ENCODE data around the gene UBASH3B.

UBASH3B gene

DNA sequence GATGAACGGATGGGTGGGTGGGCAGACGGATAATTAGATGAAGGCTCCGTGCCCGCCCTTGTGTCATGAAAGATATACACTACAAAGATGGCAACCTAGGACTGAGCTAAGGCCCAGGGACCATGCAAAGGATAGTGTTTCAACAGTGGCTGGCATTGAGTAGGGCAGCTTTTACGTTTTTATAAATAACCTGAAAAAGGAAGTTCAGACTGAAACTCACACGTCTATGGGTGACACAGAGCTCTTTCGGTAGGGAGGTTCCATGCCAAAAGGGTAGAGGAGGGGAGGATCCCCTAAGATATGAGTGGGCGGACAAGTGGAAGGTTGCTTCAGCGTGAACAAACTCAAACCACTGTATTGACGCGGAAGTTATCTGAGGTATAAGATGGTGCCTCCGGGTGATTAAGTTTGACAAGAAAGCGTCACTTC, 90.5 kb downstream of the UBASH3B start:
- no peak overlapping the region for H3K4me3 Mint-ChIP-seq
- H3K27ac Mint-ChIP-seq: peak overlapping the region; percentile 82
- peaks cover 42% of the 10 kb centered on the region for H3K4me1 Mint-ChIP-seq (ENCODE audit: low read depth)
- intact Hi-C loops (cut with micrococcal nuclease): no loop called here
- H3K9me3 Mint-ChIP-seq: no peaks in the 10 kb centered on the region
- H3K36me3 Mint-ChIP-seq (ENCODE audit: low read depth): no peaks in the 10 kb centered on the region
- H3K27me3 Mint-ChIP-seq: no peaks in the 10 kb centered on the region

DNA sequence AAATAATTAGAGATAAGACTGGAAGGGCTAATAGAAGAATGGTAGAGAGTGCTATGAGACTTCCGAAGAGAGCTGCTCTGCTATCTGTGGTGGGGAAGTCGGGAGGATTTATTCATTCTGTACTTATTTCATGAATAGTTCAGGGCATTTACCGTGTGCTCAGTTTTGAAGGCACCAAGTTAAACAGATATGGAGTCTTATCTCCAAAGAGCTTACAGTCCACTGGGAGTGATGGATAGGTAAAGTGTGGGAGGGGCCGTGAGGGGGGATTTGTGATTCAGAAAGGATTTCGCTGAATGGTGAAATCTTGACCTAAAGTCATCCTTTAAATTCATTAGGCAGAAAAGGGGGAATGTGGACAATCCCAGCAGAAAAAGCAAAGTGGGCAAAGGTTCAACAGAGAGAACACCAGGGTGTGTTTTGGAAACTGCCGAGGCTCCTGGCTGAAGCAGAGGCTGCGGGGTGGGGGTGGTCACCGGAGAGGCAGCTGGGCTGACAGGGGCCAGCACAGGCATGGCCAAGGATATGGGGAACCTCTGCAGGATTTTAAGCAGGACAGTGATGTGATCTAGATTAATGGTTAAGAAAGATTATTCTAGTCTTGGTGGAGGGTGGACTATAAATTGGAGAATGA, 91.2 kb downstream of the UBASH3B start:
- H3K27ac Mint-ChIP-seq: peak overlapping the region; percentile 82
- H3K4me1 Mint-ChIP-seq (ENCODE audit: low read depth): peaks cover 48% of the 10 kb centered on the region
- intact Hi-C loops (cut with micrococcal nuclease): no loop called here
- no peaks in the 10 kb centered on the region for H3K27me3 Mint-ChIP-seq
- no peak overlapping the region for H3K4me3 Mint-ChIP-seq
- no peaks in the 10 kb centered on the region for H3K9me3 Mint-ChIP-seq
- H3K36me3 Mint-ChIP-seq (ENCODE audit: low read depth): no peaks in the 10 kb centered on the region

DNA sequence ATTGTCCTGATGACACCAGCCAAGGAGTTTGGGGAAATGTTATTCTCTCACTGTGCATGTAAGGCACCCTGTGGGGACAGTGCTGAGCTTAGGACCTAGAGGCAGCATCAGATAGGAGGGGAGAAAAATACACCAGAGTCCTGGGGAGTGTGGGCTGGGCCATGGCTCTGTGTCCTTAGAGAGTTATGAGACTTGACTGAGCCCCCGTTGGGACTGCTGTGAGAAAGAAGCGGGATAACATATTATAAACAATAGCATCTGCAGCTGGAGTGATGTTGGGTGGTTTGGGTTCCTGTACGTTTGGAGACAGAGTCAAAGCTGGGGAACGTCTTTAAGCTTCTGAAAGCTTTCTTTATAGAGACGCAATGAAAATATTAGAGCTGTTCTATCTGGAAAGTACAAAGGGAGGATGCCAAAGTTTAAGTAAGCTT, 91.8 kb downstream of the UBASH3B start:
- intact Hi-C loops (cut with micrococcal nuclease): no loop called here
- H3K36me3 Mint-ChIP-seq (ENCODE audit: low read depth): no peaks in the 10 kb centered on the region
- no peaks in the 10 kb centered on the region for H3K27me3 Mint-ChIP-seq
- no peak overlapping the region for H3K4me3 Mint-ChIP-seq
- H3K4me1 Mint-ChIP-seq (ENCODE audit: low read depth): peaks cover 52% of the 10 kb centered on the region
- peak overlapping the region; percentile 82 for H3K27ac Mint-ChIP-seq
- H3K9me3 Mint-ChIP-seq: no peaks in the 10 kb centered on the region

DNA sequence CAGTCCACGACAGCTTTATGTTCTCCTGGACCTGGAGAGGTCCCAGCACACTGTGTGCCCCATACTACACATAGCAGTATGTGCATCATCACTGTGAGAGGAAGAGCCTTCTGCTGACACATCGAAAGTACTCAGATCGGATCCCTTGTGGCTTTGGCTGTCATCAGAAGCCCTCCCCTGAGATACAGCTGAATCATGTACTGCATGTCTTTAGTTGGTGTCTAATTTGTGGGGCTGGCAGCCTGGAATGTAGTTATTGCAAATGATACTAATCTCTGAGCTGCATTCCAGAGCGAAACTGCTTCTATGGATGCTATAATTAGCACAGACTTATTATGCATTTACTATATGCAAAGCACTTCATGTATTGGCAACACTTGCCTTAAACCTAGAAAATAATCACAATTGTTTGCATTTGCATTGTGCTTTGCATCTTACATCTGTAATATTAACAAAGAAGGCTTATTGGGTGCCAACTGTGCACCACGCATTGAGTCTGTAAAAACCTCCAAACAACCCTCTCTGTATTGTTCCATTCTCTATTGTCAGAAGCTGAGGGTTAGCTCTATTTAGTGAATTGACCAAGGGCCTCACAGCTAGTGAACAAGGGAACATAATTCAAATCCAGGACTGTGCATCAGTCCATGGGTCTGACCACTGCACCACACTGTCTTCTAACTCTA, 93.6 kb downstream of the UBASH3B start:
- H3K27ac Mint-ChIP-seq: peak overlapping the region; percentile 76
- H3K4me3 Mint-ChIP-seq: no peak overlapping the region

DNA sequence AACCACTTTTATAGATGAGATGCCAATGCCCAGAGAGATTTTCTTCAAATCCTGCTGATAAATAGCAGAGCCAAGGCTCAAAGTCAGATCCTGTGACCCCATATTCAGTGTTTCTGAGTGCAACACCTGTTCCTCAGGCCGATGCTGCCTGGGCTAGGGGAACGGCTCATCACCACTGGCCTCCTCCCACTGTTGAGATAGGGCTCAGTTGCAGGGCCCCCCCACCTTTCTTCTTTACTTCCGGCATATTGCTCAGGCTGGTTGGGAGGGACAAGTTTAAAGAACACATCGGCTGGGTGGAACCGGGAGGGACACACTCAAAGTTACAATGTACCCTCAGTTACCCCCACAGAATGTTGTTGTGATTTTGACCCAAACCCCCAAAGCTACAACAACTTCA, 94.5 kb downstream of the UBASH3B start:
- H3K4me3 Mint-ChIP-seq: no peak overlapping the region
- no peaks in the 10 kb centered on the region for H3K9me3 Mint-ChIP-seq
- H3K27me3 Mint-ChIP-seq: no peaks in the 10 kb centered on the region
- peaks cover 69% of the 10 kb centered on the region for H3K4me1 Mint-ChIP-seq (ENCODE audit: low read depth)
- no peaks in the 10 kb centered on the region for H3K36me3 Mint-ChIP-seq (ENCODE audit: low read depth)
- peak overlapping the region; percentile 76 for H3K27ac Mint-ChIP-seq
- intact Hi-C loops (cut with micrococcal nuclease): loop anchor here (5.0 kb wide), 1 partner anchor 33 kb away; no protein-coding TSS in a partner anchor

More for the DNA sequence above, 93.6 kb downstream of the UBASH3B start:
- Mint-ChIP-seq H3K27me3 (no peaks in the 10 kb centered on the region), H3K9me3 (no peaks in the 10 kb centered on the region), H3K36me3 (ENCODE audit: low read depth) (no peaks in the 10 kb centered on the region), H3K4me1 (ENCODE audit: low read depth) (peaks cover 60% of the 10 kb centered on the region)
- intact Hi-C loops (cut with micrococcal nuclease): no loop called here

DNA sequence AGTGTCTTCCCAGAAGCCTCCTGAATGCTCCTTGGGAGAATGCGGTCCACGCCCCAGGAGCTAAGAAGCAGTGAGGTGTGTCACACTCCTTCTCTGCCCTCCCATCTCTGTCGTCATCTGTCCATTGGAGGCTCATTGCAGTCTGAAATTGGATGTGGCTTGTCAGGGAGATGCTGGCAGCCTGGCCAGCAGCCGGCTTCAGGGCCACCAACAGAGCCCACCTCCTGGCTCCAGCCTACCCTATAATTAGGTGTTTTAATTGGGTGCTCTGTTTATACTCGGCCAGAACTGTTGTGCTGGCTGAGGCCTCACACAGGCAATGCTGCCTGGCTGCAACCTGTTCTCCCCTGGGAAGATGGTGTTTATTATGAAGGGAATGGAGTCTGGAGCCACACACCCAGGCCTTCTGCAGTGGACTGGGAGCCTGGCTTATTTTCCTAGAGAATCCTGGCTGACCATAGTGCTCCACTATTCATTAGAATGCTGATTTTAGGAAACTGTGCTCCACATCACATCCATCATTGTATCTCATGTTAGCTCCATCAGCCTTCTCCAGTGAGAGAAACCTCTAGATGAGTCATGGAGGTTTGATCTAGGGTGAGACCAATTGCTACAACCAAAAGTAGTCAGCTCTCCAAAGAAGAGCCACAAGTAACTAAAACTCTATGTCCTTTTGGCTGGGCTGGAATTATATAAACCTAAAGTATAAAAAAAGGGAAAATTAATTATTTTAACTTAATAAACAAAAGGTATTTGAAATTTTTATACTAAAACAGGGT, 96.0 kb downstream of the UBASH3B start:
- Mint-ChIP-seq H3K27ac (peak overlapping the region; percentile 59), H3K36me3 (ENCODE audit: low read depth) (no peaks in the 10 kb centered on the region), H3K27me3 (no peaks in the 10 kb centered on the region), H3K4me1 (ENCODE audit: low read depth) (peaks cover 71% of the 10 kb centered on the region), H3K4me3 (no peak overlapping the region), H3K9me3 (no peaks in the 10 kb centered on the region)
- intact Hi-C loops (cut with micrococcal nuclease): loop anchor here (5.0 kb wide), 1 partner anchor 34 kb away; no protein-coding TSS in a partner anchor

DNA sequence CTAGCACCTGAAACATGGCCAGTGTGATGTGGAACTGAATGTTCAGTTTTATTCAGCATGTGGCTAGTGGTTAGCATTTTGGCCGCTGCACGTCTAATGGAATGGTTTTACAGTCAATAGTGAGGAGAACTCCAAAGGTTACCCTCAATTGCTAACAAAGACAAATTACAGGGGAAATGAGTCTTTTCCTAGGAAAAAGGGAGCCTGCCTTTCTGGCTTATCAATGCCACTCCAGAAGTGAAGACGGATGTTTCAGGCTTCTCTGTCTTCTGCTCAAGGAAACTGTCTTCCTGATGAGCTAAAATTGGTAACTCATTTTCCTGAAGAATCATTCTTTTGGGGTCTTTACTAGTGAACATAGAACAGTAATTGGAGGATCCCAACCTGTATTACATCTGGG, 98.5 kb downstream of the UBASH3B start:
- H3K4me3 Mint-ChIP-seq: no peak overlapping the region

DNA sequence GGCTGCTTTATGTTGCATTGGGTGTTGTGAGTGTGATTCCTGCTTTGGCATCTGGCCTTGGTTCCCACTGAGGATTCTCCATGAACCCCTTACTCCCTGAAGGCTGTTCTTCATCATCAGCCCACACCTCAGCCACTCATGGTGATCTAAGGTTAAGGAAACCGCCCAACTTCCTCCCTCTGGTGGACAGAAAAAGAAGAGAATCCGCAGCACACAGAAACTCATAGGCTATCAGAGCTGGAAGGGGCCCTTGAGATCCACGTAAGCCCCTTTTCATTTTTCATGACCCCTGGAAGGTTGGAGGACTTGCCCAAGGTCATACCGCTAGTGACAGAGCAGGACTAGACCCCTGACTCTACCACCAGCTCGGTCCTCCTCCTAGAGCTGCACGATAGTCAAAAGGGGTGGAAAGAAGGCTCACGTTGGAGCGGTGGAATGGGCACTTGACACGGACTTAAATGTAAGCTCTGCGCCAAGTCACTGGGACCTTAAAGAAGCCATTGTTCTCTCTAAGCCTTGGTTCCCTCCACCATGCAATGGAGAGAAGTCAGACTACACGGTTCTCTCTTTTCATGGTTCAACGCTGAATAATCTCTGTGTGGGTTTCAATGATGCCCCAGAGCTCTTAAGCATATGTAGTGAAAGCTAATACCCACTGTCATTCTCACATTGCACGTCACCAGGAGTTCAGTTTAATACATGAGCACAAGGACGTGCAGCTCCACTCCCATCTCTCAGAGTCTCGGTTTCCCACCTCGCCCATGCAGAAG, 99.2 kb downstream of the UBASH3B start:
- H3K4me1 Mint-ChIP-seq (ENCODE audit: low read depth): peaks cover 74% of the 10 kb centered on the region
- no peaks in the 10 kb centered on the region for H3K36me3 Mint-ChIP-seq (ENCODE audit: low read depth)
- peak overlapping the region; percentile 80 for H3K27ac Mint-ChIP-seq
- no peaks in the 10 kb centered on the region for H3K9me3 Mint-ChIP-seq
- H3K27me3 Mint-ChIP-seq: no peaks in the 10 kb centered on the region
- peak overlapping the region; percentile 6 for H3K4me3 Mint-ChIP-seq
- intact Hi-C loops (cut with micrococcal nuclease): loop anchor here (5.0 kb wide), 2 partner anchors 37 to 47 kb away; no protein-coding TSS in a partner anchor

More for the DNA sequence above, 98.5 kb downstream of the UBASH3B start:
- intact Hi-C loops (cut with micrococcal nuclease): loop anchor here (5.0 kb wide), 1 partner anchor 37 kb away; no protein-coding TSS in a partner anchor
- H3K36me3 Mint-ChIP-seq (ENCODE audit: low read depth): no peaks in the 10 kb centered on the region
- no peaks in the 10 kb centered on the region for H3K9me3 Mint-ChIP-seq
- no peak overlapping the region for H3K27ac Mint-ChIP-seq
- H3K27me3 Mint-ChIP-seq: no peaks in the 10 kb centered on the region
- peaks cover 73% of the 10 kb centered on the region for H3K4me1 Mint-ChIP-seq (ENCODE audit: low read depth)

DNA sequence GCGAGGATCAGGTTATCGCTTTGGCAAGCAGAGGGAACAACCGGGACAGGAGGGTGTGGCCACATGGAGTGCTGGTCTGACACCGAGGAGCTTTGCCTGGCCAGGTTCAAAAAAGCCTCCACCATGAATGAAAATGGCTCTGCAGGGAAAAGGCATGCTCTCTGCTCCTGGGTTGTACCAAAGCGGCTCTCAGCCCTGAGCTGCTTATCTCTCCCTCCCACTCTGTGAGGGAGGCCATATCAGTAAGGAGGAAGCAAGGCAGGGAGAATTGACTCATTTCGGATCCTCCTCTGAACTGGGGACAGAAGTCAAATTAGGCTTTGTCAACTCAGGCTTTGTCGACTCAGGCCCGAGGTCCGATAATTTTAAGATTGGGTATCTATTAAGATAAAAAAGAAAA, 99.9 kb downstream of the UBASH3B start:
- H3K4me3 Mint-ChIP-seq: peak overlapping the region; percentile 28
- H3K9me3 Mint-ChIP-seq: no peaks in the 10 kb centered on the region
- no peaks in the 10 kb centered on the region for H3K27me3 Mint-ChIP-seq
- peak overlapping the region; percentile 80 for H3K27ac Mint-ChIP-seq
- no peaks in the 10 kb centered on the region for H3K36me3 Mint-ChIP-seq (ENCODE audit: low read depth)
- intact Hi-C loops (cut with micrococcal nuclease): loop anchor here (5.0 kb wide), 1 partner anchor 48 kb away; no protein-coding TSS in a partner anchor
- peaks cover 67% of the 10 kb centered on the region for H3K4me1 Mint-ChIP-seq (ENCODE audit: low read depth)

DNA sequence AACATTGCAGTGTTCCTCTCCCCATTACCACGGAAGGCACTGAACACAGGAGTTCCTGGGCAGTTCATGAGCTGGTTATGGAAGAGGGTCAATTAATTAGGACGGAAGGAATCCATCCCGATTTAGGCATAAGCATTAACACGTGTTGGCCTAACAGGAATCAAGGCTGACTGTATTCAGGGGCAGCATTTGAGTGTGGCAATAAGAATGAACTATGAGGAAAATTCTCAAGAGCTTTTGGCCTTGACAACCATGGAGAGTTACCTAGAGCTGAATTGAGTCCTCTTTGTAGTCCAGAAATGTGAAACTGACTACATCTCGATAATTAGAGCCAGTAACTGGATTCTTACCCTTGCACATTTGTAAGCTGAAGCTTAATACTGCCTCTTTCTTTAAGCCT, 100.4 kb downstream of the UBASH3B start:
- H3K4me3 Mint-ChIP-seq: no peak overlapping the region
- H3K9me3 Mint-ChIP-seq: no peaks in the 10 kb centered on the region
- H3K27ac Mint-ChIP-seq: peak overlapping the region; percentile 80
- intact Hi-C loops (cut with micrococcal nuclease): loop anchor here (1.0 to 5.0 kb wide), 3 partner anchors 49 to 123 kb away; partner anchors contain the start of gene UBASH3B
- no peaks in the 10 kb centered on the region for H3K36me3 Mint-ChIP-seq (ENCODE audit: low read depth)
- H3K4me1 Mint-ChIP-seq (ENCODE audit: low read depth): peaks cover 67% of the 10 kb centered on the region
- H3K27me3 Mint-ChIP-seq: no peaks in the 10 kb centered on the region

DNA sequence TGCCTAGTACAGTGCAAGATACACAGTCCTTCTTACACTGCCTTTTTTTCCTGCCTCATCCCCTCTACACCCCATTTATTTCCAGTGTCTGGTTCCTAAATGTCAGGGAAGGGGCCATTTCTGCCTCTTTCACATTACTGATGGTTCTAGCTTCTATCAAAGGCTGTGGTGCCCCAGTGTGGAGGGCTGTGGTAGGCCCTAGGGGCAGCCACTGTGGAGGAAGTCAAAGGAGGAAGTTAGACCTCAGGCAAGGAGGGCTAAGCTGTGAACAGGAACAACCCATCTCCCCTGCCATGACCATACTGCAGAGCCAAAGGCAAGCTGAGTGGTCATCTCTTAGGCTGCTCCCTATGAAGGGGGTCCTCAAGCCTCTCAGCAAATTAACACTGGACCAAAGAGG, 100.9 kb downstream of the UBASH3B start:
- no peaks in the 10 kb centered on the region for H3K27me3 Mint-ChIP-seq
- no peaks in the 10 kb centered on the region for H3K36me3 Mint-ChIP-seq (ENCODE audit: low read depth)
- intact Hi-C loops (cut with micrococcal nuclease): loop anchor here (1.0 to 5.0 kb wide), 3 partner anchors 49 to 124 kb away; partner anchors contain the start of gene UBASH3B
- H3K27ac Mint-ChIP-seq: peak overlapping the region; percentile 80
- H3K9me3 Mint-ChIP-seq: no peaks in the 10 kb centered on the region
- no peak overlapping the region for H3K4me3 Mint-ChIP-seq
- H3K4me1 Mint-ChIP-seq (ENCODE audit: low read depth): peaks cover 64% of the 10 kb centered on the region

DNA sequence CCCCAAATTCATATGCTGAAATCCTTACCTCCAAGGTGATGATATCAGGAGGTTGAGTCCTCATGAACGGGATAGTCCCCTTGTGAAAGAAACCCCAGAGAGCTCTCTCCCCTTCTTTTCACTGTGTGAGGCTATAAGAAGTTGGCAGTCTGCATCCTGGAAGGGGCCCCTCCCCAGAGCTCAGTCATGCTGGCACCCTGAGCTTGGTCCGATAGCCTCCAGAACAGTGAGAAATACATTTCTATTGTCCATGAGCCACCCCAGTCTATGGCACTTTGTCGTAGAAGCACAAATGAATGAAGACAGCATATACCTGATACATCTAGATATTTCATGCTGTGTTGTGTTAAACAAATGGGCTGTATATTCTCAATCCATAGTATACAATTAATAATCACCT, 101.7 kb downstream of the UBASH3B start:
- Mint-ChIP-seq H3K27ac (peak overlapping the region; percentile 51), H3K4me3 (no peak overlapping the region)
- intact Hi-C loops (cut with micrococcal nuclease): loop anchor here (2.0 to 5.0 kb wide), 2 partner anchors 50 to 124 kb away; no protein-coding TSS in a partner anchor

DNA sequence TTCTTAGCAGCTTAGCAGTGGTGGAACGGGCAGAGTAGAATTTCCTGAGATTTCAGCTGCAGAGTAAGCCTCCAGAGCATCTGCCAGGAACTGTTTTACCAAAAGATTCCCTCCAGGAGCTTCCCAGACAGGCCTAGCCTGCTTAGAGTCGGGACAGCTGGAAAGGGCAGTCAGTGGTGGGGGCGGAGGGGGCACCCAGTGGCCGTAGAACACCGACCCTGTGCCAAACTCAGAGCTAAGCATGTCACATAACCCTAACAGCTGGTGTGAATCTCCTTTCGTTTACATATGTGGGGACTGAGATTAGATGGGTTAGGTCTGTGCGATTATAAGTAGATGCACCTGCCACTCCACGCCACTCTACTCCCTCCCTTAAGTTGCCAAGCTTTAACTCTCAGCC, 102.8 kb downstream of the UBASH3B start:
- intact Hi-C loops (cut with micrococcal nuclease): loop anchor here (5.0 kb wide), 1 partner anchor 51 kb away; no protein-coding TSS in a partner anchor
- no peaks in the 10 kb centered on the region for H3K36me3 Mint-ChIP-seq (ENCODE audit: low read depth)
- no peak overlapping the region for H3K4me3 Mint-ChIP-seq
- H3K9me3 Mint-ChIP-seq: no peaks in the 10 kb centered on the region
- H3K27ac Mint-ChIP-seq: peak overlapping the region; percentile 51
- no peaks in the 10 kb centered on the region for H3K27me3 Mint-ChIP-seq
- H3K4me1 Mint-ChIP-seq (ENCODE audit: low read depth): peaks cover 54% of the 10 kb centered on the region

More for the DNA sequence above, 101.7 kb downstream of the UBASH3B start:
- Mint-ChIP-seq H3K27me3 (no peaks in the 10 kb centered on the region), H3K4me1 (ENCODE audit: low read depth) (peaks cover 60% of the 10 kb centered on the region), H3K36me3 (ENCODE audit: low read depth) (no peaks in the 10 kb centered on the region), H3K9me3 (no peaks in the 10 kb centered on the region)
